Activated CD4-positive, alpha-beta T cell treated with anti-CD3 and anti-CD28 coated beads, Interleukin-2, amount 10 ng/mL, durations not matched to agents 24 days and 14 days (primary cell): ENCODE data around the gene NKX2-3. TPM values are rescaled to one million over a fixed set of nuclear protein-coding genes. Genes with fewer than 3 reads are reported as not detected.

Experiments
- DNase-seq: peaks from one replicate; pipeline ENCODE4 v3.0.0; 2022
- H3K27ac Mint-ChIP-seq: one replicate; pipeline ENCODE4 v1.8.0; 2022; ENCODE audit warnings: mild to moderate bottlenecking, mixed read lengths
- H3K27me3 Mint-ChIP-seq: one replicate; pipeline ENCODE4 v1.8.0; 2022; ENCODE audit warnings: mixed read lengths
- H3K36me3 Mint-ChIP-seq: one replicate; pipeline ENCODE4 v1.8.0; 2022; ENCODE audit warnings: low read depth, mild to moderate bottlenecking, mixed read lengths
- H3K4me1 Mint-ChIP-seq: one replicate; pipeline ENCODE4 v1.8.0; 2021; ENCODE audit warnings: mixed read lengths
- H3K4me3 Mint-ChIP-seq: one replicate; pipeline ENCODE4 v1.8.0; 2022; ENCODE audit warnings: mild to moderate bottlenecking, moderate library complexity, mixed read lengths
- H3K9me3 Mint-ChIP-seq: one replicate; pipeline ENCODE4 v1.8.0; 2021; ENCODE audit warnings: mixed read lengths
- intact Hi-C: fragments of 100-400 bp; cut with micrococcal nuclease; formaldehyde crosslinking; loops from one replicate; pipeline ENCODE4 v1.15.1; 2023
- total RNA-seq: library from RNA; stranded (reverse); gene quantifications from 2 replicates; pipeline ENCODE4 v1.2.3, GENCODE V29; 2022

Gene NKX2-3
- not detected in 2 replicates for total RNA-seq

GRCh38 chr10:99532687-99533495 lies at the start of gene NKX2-3:
NKX2-3 (plus strand) TSS chr10:99532942; CDS start chr10:99533132, 190 bp downstream.
- no peak within 1 kb of the TSS for H3K27ac Mint-ChIP-seq
- peaks cover 14% of the 10 kb centered on the region for H3K9me3 Mint-ChIP-seq
- peak; percentile 71 for DNase-seq
- peak within 1 kb of the TSS; percentile 21 for H3K4me3 Mint-ChIP-seq
- H3K4me1 Mint-ChIP-seq, result peaks cover 24% of the 10 kb centered on the region
- no peaks in the 10 kb centered on the region for H3K36me3 Mint-ChIP-seq
- H3K27me3 Mint-ChIP-seq, result peaks cover 89% of the 10 kb centered on the region
- intact Hi-C loops, result loop anchor here (5.0 kb wide), 2 partner anchors 1209 to 1684 kb away; no protein-coding TSS in a partner anchor

DNA sequence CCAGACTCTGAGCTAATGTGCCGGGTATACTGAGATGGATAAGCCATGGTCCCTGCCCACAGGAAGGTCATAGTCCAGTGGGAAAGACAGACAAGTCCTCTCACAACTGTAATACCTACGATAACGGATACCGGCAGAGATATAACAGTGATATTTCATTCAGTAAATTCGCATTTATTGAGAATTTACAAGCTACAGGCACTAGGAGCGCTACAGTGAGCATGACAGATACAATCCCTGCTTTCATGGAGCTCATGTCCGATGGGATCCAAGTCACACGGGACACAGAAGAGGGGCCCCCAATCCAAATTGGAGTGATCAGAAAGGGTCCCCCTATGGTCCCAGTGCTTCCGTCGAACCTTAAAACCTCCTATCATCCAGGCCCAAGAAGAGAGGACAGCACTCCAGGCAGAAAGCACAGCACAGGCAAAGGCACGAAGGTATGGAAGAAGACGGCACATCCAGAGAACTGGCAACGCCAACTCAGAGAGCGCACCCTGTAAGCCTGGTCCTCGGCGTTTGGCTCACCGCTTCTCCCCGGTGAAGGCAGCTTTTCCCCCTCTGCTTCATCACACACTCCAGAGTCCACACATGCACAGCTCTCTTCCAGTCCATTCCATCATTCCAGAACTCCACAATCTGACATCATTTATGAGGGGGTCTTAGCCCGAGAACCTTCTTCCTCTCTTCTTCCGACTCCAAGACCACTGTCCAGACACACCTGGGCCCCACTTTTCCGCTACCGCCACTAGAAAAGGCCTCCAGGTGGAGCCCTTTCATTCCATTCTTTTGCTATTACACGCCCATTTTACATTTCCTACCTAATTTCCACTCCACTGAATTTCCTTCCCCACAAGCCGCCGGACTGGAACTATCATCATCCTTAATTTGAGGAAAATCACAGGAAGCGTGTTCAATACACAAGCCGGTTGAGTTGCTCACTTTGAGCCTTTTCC lies 47.8 kb upstream of the NKX2-3 start:
- Mint-ChIP-seq H3K27ac (no peak overlapping the region), H3K9me3 (no peaks in the 10 kb centered on the region), H3K4me1 (no peaks in the 10 kb centered on the region), H3K36me3 (no peaks in the 10 kb centered on the region), H3K27me3 (peaks cover 21% of the 10 kb centered on the region), H3K4me3 (no peak overlapping the region)
- intact Hi-C loops, result no loop called here
- no peak for DNase-seq

DNA sequence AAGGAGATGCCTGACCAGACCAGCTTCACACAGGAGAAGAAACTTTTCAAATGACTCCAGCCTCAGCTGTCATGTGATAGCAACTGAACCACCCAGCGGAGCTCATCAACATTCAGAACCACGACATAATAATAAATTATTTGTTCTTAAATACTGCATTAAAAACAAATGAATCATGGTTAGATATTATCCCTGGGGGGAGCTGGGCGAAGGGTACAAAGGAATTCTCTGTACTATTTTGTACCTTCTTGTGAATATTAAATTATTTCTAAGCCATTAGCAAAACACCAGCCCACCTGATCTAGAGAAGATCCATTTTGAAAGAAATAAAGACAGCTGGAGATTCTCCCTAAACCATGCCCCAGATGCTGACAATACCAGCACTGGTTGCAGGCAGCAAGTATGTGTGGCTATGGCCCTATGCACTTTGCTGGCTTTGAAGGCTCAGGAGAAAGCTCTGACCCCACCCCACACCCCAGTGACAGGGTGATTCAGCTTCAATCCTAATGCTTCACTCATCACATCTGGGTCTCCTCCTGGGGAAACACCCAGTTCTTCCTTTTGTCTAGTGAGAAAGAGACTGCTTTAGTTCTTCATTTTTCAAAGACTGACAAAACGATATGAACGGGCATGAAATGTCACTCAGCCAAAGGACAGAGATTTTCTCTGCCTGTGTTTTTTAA lies 45.5 kb upstream of the NKX2-3 start:
- peaks cover 35% of the 10 kb centered on the region for H3K27me3 Mint-ChIP-seq
- H3K4me1 Mint-ChIP-seq, result no peaks in the 10 kb centered on the region
- intact Hi-C loops, result no loop called here
- H3K9me3 Mint-ChIP-seq, result no peaks in the 10 kb centered on the region
- no peak overlapping the region for H3K27ac Mint-ChIP-seq
- no peaks in the 10 kb centered on the region for H3K36me3 Mint-ChIP-seq
- H3K4me3 Mint-ChIP-seq, result no peak overlapping the region
- no peak for DNase-seq

GRCh38 chr10:99489271-99489670 lies 43.5 kb upstream of the NKX2-3 start:
- H3K27me3 Mint-ChIP-seq, result peaks cover 40% of the 10 kb centered on the region

GRCh38 chr10:99497343-99498025 lies 35.3 kb upstream of the NKX2-3 start:
- Mint-ChIP-seq H3K27ac (no peak overlapping the region), H3K36me3 (no peaks in the 10 kb centered on the region), H3K4me3 (no peak overlapping the region), H3K4me1 (no peaks in the 10 kb centered on the region), H3K27me3 (peaks cover 9% of the 10 kb centered on the region), H3K9me3 (no peaks in the 10 kb centered on the region)
- intact Hi-C loops, result no loop called here
- no peak for DNase-seq

More at GRCh38 chr10:99489271-99489670, 43.5 kb upstream of the NKX2-3 start:
- intact Hi-C loops, result no loop called here
- no peak for DNase-seq
- H3K9me3 Mint-ChIP-seq, result no peaks in the 10 kb centered on the region
- H3K4me3 Mint-ChIP-seq, result no peak overlapping the region
- no peaks in the 10 kb centered on the region for H3K4me1 Mint-ChIP-seq
- no peaks in the 10 kb centered on the region for H3K36me3 Mint-ChIP-seq
- no peak overlapping the region for H3K27ac Mint-ChIP-seq

- H3K4me3 Mint-ChIP-seq, result no peak overlapping the region
- peaks cover 12% of the 10 kb centered on the region for H3K27me3 Mint-ChIP-seq
- DNase-seq, result no peak
- H3K36me3 Mint-ChIP-seq, result no peaks in the 10 kb centered on the region
- no peaks in the 10 kb centered on the region for H3K9me3 Mint-ChIP-seq
- H3K27ac Mint-ChIP-seq, result no peak overlapping the region
- intact Hi-C loops, result no loop called here
- H3K4me1 Mint-ChIP-seq, result no peaks in the 10 kb centered on the region
These were observed 26.3 kb upstream of the NKX2-3 start for GRCh38 chr10:99506416-99506815.

DNA sequence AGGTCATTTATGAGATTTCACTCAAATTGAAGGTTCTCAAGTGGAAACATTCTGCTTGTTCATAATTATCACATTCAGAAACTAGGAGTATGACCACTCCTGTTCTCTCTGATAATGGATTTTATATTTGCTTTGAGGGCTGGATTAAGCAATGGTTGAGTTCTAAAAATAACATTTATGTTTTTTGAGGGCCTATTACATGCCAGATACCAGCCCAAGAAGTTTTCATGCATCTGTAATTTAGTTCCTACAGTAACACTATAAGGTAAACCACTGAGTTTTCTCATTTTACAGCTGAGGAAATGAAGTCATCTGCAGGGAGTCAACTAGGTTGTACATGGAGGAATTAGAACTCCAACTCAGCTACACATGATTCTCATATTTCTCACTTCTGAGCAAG lies 25.5 kb upstream of the NKX2-3 start:
- DNase-seq, result no peak
- Mint-ChIP-seq H3K27ac (no peak overlapping the region), H3K9me3 (no peaks in the 10 kb centered on the region), H3K4me3 (no peak overlapping the region), H3K27me3 (peaks cover 16% of the 10 kb centered on the region), H3K4me1 (no peaks in the 10 kb centered on the region), H3K36me3 (no peaks in the 10 kb centered on the region)
- intact Hi-C loops, result no loop called here

DNA sequence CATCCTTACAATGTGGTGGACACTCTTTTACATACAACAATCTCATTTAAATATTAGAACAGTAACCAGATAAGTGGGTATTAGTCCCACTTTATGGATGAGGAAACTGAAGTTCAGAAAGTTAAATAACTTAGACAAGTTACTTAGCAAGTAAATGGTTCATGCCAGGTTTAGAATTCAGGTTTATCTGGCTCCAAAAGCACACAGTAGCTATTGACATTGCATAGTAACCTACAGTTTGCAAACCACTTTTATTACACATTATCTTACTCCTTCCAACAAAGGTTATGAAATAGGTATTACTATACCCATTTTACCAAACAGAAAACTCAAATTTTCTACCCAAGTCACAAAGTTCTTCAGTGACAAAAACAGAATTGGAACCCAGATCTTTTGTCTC lies 19.7 kb upstream of the NKX2-3 start:
- DNase-seq, result no peak
- Mint-ChIP-seq H3K9me3 (no peaks in the 10 kb centered on the region), H3K27me3 (peaks cover 30% of the 10 kb centered on the region), H3K4me3 (no peak overlapping the region), H3K4me1 (no peaks in the 10 kb centered on the region), H3K27ac (no peak overlapping the region), H3K36me3 (no peaks in the 10 kb centered on the region)
- intact Hi-C loops, result no loop called here

- Mint-ChIP-seq H3K36me3 (no peaks in the 10 kb centered on the region), H3K4me3 (no peak overlapping the region), H3K9me3 (no peaks in the 10 kb centered on the region), H3K27ac (no peak overlapping the region), H3K27me3 (peaks cover 56% of the 10 kb centered on the region), H3K4me1 (peaks cover 5% of the 10 kb centered on the region)
- intact Hi-C loops, result no loop called here
- DNase-seq, result no peak
These were observed 13.1 kb upstream of the NKX2-3 start for GRCh38 chr10:99519690-99520039.

DNA sequence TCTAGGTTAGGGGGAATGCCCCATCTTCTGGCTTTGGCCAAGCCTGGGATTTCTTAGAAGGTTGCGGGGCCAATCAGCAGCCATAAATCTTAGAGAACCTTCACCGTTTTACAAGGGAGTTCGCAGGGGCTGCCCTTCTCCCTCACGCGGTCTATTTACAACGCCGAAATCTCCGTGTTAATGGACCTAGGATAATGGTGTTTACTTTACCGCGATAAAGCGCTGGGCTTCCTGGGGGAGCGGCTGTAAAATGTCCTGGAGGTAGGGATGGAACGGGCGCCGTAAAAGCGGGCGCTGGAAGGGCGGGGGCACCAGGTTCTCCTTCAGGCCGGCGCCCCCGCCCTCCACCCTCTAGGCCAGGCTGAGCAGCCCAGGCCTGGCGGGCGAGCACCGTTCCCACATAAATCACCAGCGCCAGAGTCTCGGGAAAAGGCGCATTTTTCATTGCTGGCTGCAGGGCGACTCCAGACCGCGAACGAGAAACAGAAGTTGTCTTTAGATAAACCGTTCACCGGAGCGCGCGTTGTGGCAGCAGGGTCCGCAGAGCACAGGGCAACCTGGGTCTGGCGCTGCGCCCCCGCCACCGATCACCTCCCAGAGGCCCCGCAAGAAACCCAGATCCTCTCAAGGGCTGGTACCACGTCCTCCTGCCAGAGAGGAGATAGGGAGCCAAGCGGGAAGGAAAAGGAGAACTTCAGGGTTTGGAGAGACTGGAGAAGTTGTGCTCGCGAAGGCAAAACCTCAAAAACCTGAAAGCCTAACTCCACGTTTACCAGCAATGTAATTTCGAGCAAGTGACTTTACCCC lies 12.5 kb upstream of the NKX2-3 start:
- no peak overlapping the region for H3K27ac Mint-ChIP-seq
- no peak overlapping the region for H3K4me3 Mint-ChIP-seq
- intact Hi-C loops, result no loop called here
- H3K9me3 Mint-ChIP-seq, result no peaks in the 10 kb centered on the region
- no peaks in the 10 kb centered on the region for H3K36me3 Mint-ChIP-seq
- H3K4me1 Mint-ChIP-seq, result peaks cover 5% of the 10 kb centered on the region
- DNase-seq, result no peak
- peaks cover 60% of the 10 kb centered on the region for H3K27me3 Mint-ChIP-seq

DNA sequence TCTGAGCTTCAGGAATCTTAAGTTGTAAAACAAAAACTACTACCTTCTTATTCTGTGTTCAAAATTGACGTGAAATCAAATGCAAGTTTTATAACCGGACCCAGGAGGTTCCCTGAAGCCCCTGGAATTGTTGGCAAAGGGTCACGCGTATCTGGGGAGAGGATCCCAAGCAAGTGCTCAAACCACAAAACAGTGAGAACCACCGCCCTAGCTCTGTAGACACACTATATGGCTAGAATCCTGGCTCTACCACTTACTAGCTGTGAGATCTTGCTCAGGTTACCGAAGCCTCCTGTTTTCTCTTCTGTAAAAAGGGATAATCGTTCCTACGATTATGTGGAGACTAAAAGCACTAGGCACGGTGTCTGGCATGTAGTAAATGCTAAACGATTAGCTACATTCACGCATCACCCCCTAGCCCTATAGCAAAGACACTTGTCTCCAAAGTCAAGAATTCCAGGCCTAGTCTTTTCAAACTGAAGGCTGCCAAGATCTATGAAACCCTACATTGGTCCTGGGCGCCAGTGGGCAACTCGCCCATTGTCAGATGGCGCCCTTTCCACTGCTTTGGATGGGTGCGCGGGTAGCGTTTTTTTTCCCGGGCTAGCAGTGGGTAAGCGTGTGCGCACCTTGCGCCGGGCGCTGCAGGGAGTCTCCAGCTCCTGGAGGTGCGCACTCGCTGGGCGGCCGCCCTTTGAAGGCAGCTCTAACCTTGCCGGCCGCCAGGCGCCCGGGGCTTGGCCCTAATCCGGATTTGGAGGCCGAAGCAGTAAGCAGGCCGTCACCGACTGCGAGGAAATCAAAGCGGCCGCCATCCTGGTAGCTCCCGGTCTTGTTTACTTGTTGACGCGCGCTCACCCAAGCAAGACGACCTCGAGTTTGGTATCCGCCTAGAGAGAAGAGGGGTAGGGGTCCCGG lies 11.6 kb upstream of the NKX2-3 start:
- intact Hi-C loops, result no loop called here
- no peaks in the 10 kb centered on the region for H3K9me3 Mint-ChIP-seq
- no peaks in the 10 kb centered on the region for H3K36me3 Mint-ChIP-seq
- H3K4me3 Mint-ChIP-seq, result no peak overlapping the region
- peaks cover 5% of the 10 kb centered on the region for H3K4me1 Mint-ChIP-seq
- DNase-seq, result no peak
- peaks cover 59% of the 10 kb centered on the region for H3K27me3 Mint-ChIP-seq
- H3K27ac Mint-ChIP-seq, result no peak overlapping the region
